ENCODE measurements around the gene AUP1.

GRCh38 chr2:74528600-74529356 lies 728 bp downstream of the AUP1 start:
- TF ChIP-seq CTCF (IDR thresholded peaks at IDR 0.05) (no peak), POLR2A (IDR thresholded peaks at IDR 0.05) (no peak)

All from thyroid gland (tissue), 4 donors.